K562 (cell line): ENCODE data around the gene SPIB. TPM values are rescaled to one million over a fixed set of nuclear protein-coding genes. Genes with fewer than 3 reads are reported as not detected.
A peak's percentile ranks its signal among the peaks of the same experiment; 100 is the strongest.

ENCODE experiments used
- ATAC-seq: fragments of 200-7000 bp; cut with Tn5 transposase; 3 replicates; pipeline ENCODE4 v1.9.1; 2020; ENCODE audit warnings: moderate library complexity
- BruUV-seq: library from RNA; stranded (reverse); fragments of 400-500 nt; replicated peaks from 2 replicates; lab custom pipeline; 2021; lab: Mats Ljungman, UMichigan
- CTCF ChIA-PET: fragments of 300-600 bp; formaldehyde crosslinking; extraction: SDS; loops from one replicate; lab custom pipeline; 2021; ENCODE audit warnings: low intra/inter-chr PET ratio; lab: Yijun Ruan, JAX
- POLR2A ChIA-PET: fragments of 300-600, 350-650 bp; sonication (Branson Sonifier 250); formaldehyde crosslinking; extraction: SDS; loops from one replicate; lab custom pipeline; 2021; ENCODE audit warnings: antibody characterized with exemption, inconsistent platforms; lab: Yijun Ruan, JAX
- DNase-seq, 4 experiments: peaks; one replicate each; pipeline versions ENCODE4 v3.0.0 to v3.0.0-alpha.2; 2011 to 2018; ENCODE audit warnings: low spot score in 3 of 4, mixed read lengths in 3 of 4; ENCODE audit errors: extremely low read depth in 1 of 4
- FAIRE-seq: peaks from 2 replicates; lab custom pipeline; 2011; peaks lifted over from hg19 to GRCh38; lab: Jason Lieb, UNC
- H2AFZ ChIP-seq: 2 replicates; pipeline ENCODE4 v1.6.0; 2011; ENCODE audit warnings: low read depth, low read length, control low read depth, inconsistent platforms
- H3K27ac ChIP-seq: fragments of 200-600 bp; 3 replicates; pipeline ENCODE4 v1.8.0; 2011; ENCODE audit warnings: low read depth, mild to moderate bottlenecking, control low read depth, inconsistent platforms, low read length, moderate library complexity, mixed read lengths; ENCODE audit errors: extremely low read depth
- H3K27me3 ChIP-seq, 2 experiments: fragments of 300-600 bp in 1 of 2; 2 replicates in 1 of 2; 3 replicates in 1 of 2; pipeline versions ENCODE4 v1.6.0 to v1.8.0; 2011; ENCODE audit warnings: inconsistent platforms in 2 of 2, low read length in 2 of 2, mild to moderate bottlenecking in 1 of 2, mixed read lengths in 1 of 2, moderate library complexity in 1 of 2; ENCODE audit not compliant: control insufficient read depth in 2 of 2, insufficient read depth in 2 of 2
- H3K36me3 ChIP-seq: fragments of 300-600 bp; 3 replicates; pipeline ENCODE4 v1.8.0; 2011; ENCODE audit warnings: mild to moderate bottlenecking, low read length, inconsistent platforms; ENCODE audit not compliant: control insufficient read depth, insufficient read depth
- H3K4me1 ChIP-seq, 2 experiments: fragments of 200-600 bp in 1 of 2; replicated peaks in 1 of 2; 2 replicates in 1 of 2; 3 replicates in 1 of 2; pipeline versions ENCODE4 v1.5.1 to v1.8.0; 2011; ENCODE audit warnings: inconsistent platforms in 2 of 2, low read length in 2 of 2, mild to moderate bottlenecking in 1 of 2, mixed read lengths in 1 of 2, moderate library complexity in 1 of 2; ENCODE audit not compliant: control insufficient read depth in 2 of 2, insufficient read depth in 2 of 2
- H3K4me2 ChIP-seq: 2 replicates; pipeline ENCODE4 v1.6.1; 2011; ENCODE audit warnings: low read length, control low read depth, inconsistent platforms, mixed read lengths; ENCODE audit not compliant: insufficient read depth
- H3K4me3 ChIP-seq: fragments of 200-600 bp; sonication (generic), shearing (Covaris generic); 2 replicates; pipeline ENCODE4 v1.5.1; 2016; ENCODE audit warnings: control low read depth, inconsistent platforms
- H3K79me2 ChIP-seq: fragments of 200-600 bp; 3 replicates; pipeline ENCODE4 v1.8.0; 2011; ENCODE audit warnings: low read length, inconsistent platforms; ENCODE audit not compliant: control insufficient read depth, insufficient read depth
- H3K9ac ChIP-seq, 2 experiments: 2 replicates each; pipeline versions ENCODE4 v1.6.0 to v1.6.1; 2011; ENCODE audit warnings: low read depth in 2 of 2, low read length in 2 of 2, control low read depth in 1 of 2, inconsistent platforms in 1 of 2, mild to moderate bottlenecking in 1 of 2, mixed read lengths in 1 of 2; ENCODE audit not compliant: insufficient read depth in 1 of 2
- H3K9me1 ChIP-seq: one replicate; pipeline ENCODE4 v1.6.0; 2011; ENCODE audit warnings: inconsistent platforms, mild to moderate bottlenecking, low read length, moderate library complexity; ENCODE audit not compliant: control insufficient read depth, insufficient read depth
- H3K9me3 ChIP-seq: replicated peaks from 2 replicates; pipeline ENCODE4 v1.5.1; 2011; ENCODE audit warnings: low read depth, low read length, inconsistent platforms; ENCODE audit not compliant: control insufficient read depth, insufficient read depth
- H4K20me1 ChIP-seq: replicated peaks from 2 replicates; pipeline ENCODE4 v1.6.1; 2011; ENCODE audit warnings: low read length, inconsistent platforms, mixed read lengths; ENCODE audit not compliant: control insufficient read depth, insufficient read depth
- FOSL1 ChIP-seq: fragments of 200-800 bp; sonication (Bioruptor generic); conservative IDR thresholded peaks from 2 replicates; pipeline ENCODE4 v1.6.1; 2016; ENCODE audit warnings: missing genetic modification characterization, missing compliant biosample characterization
- HNRNPK ChIP-seq: fragments of 200-400 bp; formaldehyde crosslinking; IDR thresholded peaks from one replicate; pipeline ENCODE4 v1.6.1; 2018; ENCODE audit warnings: mild to moderate bottlenecking, low read depth, low read length; ENCODE audit not compliant: poor library complexity, severe bottlenecking
- MAFF ChIP-seq: IDR thresholded peaks from 2 replicates; pipeline ENCODE4 v1.6.1; 2012; ENCODE audit warnings: low read length, improper control_type of control experiment
- NCOA2 ChIP-seq, 2 experiments: fragments of 450-650 bp; IDR thresholded peaks; 2 replicates each; pipeline ENCODE4 v1.6.1; 2018; ENCODE audit warnings: mild to moderate bottlenecking in 2 of 2, moderate library complexity in 1 of 2; ENCODE audit not compliant: partially characterized antibody in 2 of 2
- NFE2L1 ChIP-seq: fragments of 450-650 bp; IDR thresholded peaks from 2 replicates; pipeline ENCODE4 v1.6.1; 2016; ENCODE audit warnings: missing genetic modification characterization, low read depth, mild to moderate bottlenecking, missing compliant biosample characterization, moderate library complexity, borderline replicate concordance
- POLR2H ChIP-seq: IDR thresholded peaks from 2 replicates; pipeline ENCODE4 v1.6.1; 2016; ENCODE audit warnings: missing genetic modification characterization, low read depth, mild to moderate bottlenecking, control low read depth, missing compliant biosample characterization, moderate library complexity
- SMAD1 ChIP-seq: fragments of 150-350 bp; IDR thresholded peaks from 2 replicates; pipeline ENCODE4 v1.6.1; 2014; ENCODE audit warnings: low read length, low read depth; ENCODE audit not compliant: partially characterized antibody
- SUPT5H ChIP-seq: fragments of 450-650 bp; IDR thresholded peaks from 2 replicates; pipeline ENCODE4 v1.6.1; 2016
- ZBTB17 ChIP-seq: fragments of 450-650 bp; formaldehyde crosslinking; IDR thresholded peaks from 2 replicates; pipeline ENCODE4 v1.4.0; 2020; ENCODE audit warnings: mild to moderate bottlenecking
- ZNF445 ChIP-seq: fragments of 250-450 bp; sonication (Bioruptor Pico); IDR thresholded peaks from 2 replicates; pipeline ENCODE4 v1.4.0; 2020; ENCODE audit warnings: low read depth, mild to moderate bottlenecking, moderate library complexity
- ZNF76 ChIP-seq: fragments of 250-450 bp; sonication (Bioruptor Pico); IDR thresholded peaks from 2 replicates; pipeline ENCODE4 v1.4.0; 2020; ENCODE audit warnings: mild to moderate bottlenecking, moderate library complexity, borderline replicate concordance
- WGBS: fragments of 100-300 bp; shearing (Covaris generic); methylation state at CpG from one replicate; pipeline ENCODE4 v1.1.6; 2016; ENCODE audit warnings: low coverage, mixed read lengths; ENCODE audit not compliant: insufficient coverage; ENCODE audit errors: missing lambda C conversion rate; 5-methylcytosine and 5-hydroxymethylcytosine counted together
- in situ Hi-C: fragments of 300-500 bp; cut with MboI; formaldehyde crosslinking; loops from 4 replicates; pipeline ENCODE4 v1.15.0; 2018; ENCODE audit warnings: inconsistent platforms, mixed read lengths
- intact Hi-C: fragments of 100-400 bp; cut with micrococcal nuclease; formaldehyde crosslinking; loops from 2 replicates; pipeline ENCODE4 v1.14.2; 2022
- polyA plus RNA-seq, 8 experiments: library from polyadenylated mRNA; depleted of rRNA in 4 of 8; stranded (reverse) in 5 of 8; unstranded in 3 of 8; fragments of >200 nt; fragmentation: Nextera tagmentation in 2 of 8; fragmentation: Illumina TruSeq in 1 of 8; extraction: Ambion mirVana in 2 of 8; extraction: Trizol in 1 of 8; gene quantifications; 2 replicates each; pipeline versions ENCODE4 v1.2.1 to v1.2.3, GENCODE V29; 2011 to 2014; ENCODE audit warnings: inconsistent platforms in 1 of 8, missing spikeins in 1 of 8
- total RNA-seq, 7 experiments: library from RNA; depleted of rRNA in 6 of 7; stranded (reverse); fragments of >200 nt in 6 of 7; fragmentation: Illumina TruSeq in 2 of 7; extraction: Trizol in 2 of 7; gene quantifications; 2 replicates each; pipeline versions ENCODE4 v1.2.1 to v1.2.3, GENCODE V29; 2011 to 2021; ENCODE audit warnings: low replicate concordance in 1 of 7
- TF ChIP-seq, protein P1 (sequence below): fragments of 450-650 bp; IDR thresholded peaks from 2 replicates; pipeline ENCODE4 v1.6.1; 2016; ENCODE audit warnings: antibody characterized with exemption
- TF ChIP-seq, protein P2 (sequence below): fragments of 250-450 bp; sonication (Bioruptor Pico); IDR thresholded peaks from 2 replicates; pipeline ENCODE4 v1.8.0; 2021; ENCODE audit warnings: moderate library complexity, mild to moderate bottlenecking, inconsistent platforms
- TF ChIP-seq, protein P3 (sequence below): sonication (generic); formaldehyde crosslinking; IDR thresholded peaks from 2 replicates; pipeline ENCODE4 v1.9.0; 2022; ENCODE audit warnings: mild to moderate bottlenecking, missing genetic modification reagents
- TF ChIP-seq, protein P4 (sequence below): fragments of 250-450 bp; sonication (Bioruptor Pico); IDR thresholded peaks from 2 replicates; pipeline ENCODE4 v1.8.0; 2022; ENCODE audit warnings: moderate library complexity, mild to moderate bottlenecking, inconsistent platforms

The SPIB gene
- total and polyA plus RNA-seq, 9 of the 15 experiments (the other 6 are each of a cell fraction or from before 2014, with no cell fraction given) = 0.06 to 1.0 (median 0.43) TPM; not detected in 1

DNA sequence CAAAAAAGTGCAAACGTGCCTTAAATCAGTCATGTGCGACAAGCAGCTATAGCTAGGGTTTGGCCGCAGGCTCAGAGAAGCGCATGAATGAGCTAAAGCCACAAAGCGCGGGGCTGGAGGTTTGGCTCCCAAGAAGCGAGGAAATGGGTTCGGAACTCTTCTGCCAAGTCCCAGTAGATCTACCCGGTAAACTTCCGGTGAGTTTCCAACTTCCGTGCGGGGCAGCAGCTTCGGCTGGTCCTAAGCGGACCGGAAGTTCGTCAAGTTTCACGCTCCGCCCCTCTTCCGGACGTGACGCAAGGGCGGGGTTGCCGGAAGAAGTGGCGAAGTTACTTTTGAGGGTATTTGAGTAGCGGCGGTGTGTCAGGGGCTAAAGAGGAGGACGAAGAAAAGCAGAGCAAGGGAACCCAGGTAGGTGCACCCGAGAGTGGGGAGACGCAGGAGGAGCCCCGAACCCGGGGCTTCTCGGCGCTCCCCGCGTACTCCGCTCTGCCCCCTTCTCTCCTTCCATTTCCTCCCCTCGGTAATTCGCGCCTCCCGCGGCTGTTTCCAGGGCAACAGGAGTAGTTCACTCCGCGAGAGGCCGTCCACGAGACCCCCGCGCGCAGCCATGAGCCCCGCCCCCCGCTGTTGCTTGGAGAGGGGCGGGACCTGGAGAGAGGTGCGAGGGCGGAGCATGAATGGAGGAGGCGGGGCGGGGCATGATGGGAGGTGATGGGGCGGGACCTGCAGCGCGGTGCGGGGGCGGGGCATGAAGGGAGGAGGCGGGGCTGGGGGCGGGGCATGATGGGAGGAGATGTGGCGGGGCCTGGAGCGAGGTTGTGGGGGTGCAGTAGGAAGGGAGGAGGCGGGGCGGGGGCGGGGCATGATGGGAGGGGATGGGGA, 42.3 kb upstream of the SPIB start, which contains the start of gene NR1H2:
Gene NR1H2 (plus strand): TSS at position 292 of the 885 bp plus-strand sequence. CDS start 1,149 bp downstream, outside the sequence.
- ChIA-PET CTCF (no interaction called here), POLR2A (interaction anchor here (0.6 to 3.7 kb wide), 13 partner anchors 8 to 1621 kb away, joined by 3 to 29 read pairs (median 4); partner anchors contain the start of genes NAPSA and POLD1)
- peak; percentile 97 for FAIRE-seq
- Histone ChIP-seq H3K27me3 (no peaks in the 10 kb centered on the region), H2AFZ (peak within 1 kb of the TSS; percentile 54), H4K20me1 (peaks cover 2% of the 10 kb centered on the region), H3K4me1 (peaks cover 34 to 55% of the 10 kb centered on the region in 2 experiments), H3K9ac (peak within 1 kb of the TSS; percentile 96 to 100), H3K27ac (peak within 1 kb of the TSS; percentile 100), H3K36me3 (peaks cover 41% of the 10 kb centered on the region; the same call in 2 of the 3 replicates), H3K79me2 (peaks cover 29% of the 10 kb centered on the region), H3K9me1 (no peaks in the 10 kb centered on the region), H3K4me3 (peak within 1 kb of the TSS; percentile 85), H3K9me3 (no peaks in the 10 kb centered on the region), H3K4me2 (peak within 1 kb of the TSS; percentile 86)
- ATAC-seq = peak; percentile 77
- BruUV-seq = no TSS peak
- under 1% methylated on average over 41 of the region's 67 CpGs for WGBS
- DNase-seq = peak; percentile 83 to 99 (median 90)
- intact Hi-C loops (loop anchor here (5.0 kb wide), 1 partner anchor 281 kb away; no protein-coding TSS in a partner anchor), in situ Hi-C loops (no loop called here)
- TF ChIP-seq MAFF (no peak), SMAD1 (peak; percentile 75), NCOA2 (IDR thresholded peaks at IDR 0.05; ENCODE audit: partially characterized antibody in 2 of 2) (no peak), ZNF445 (no peak), POLR2H (tag) (peak; percentile 89), NFE2L1 (tag) (no peak), ZNF76 (peak; percentile 85; the same call in 1 of the 2 replicates), ZBTB17 (CRISPR knock-in tag) (peak; percentile 77; the same call in 1 of the 2 replicates), HNRNPK (no peak), SUPT5H (peak; percentile 88), FOSL1 (no peak; the same call in 1 of the 2 replicates)
- TF ChIP-seq, protein P1, sequence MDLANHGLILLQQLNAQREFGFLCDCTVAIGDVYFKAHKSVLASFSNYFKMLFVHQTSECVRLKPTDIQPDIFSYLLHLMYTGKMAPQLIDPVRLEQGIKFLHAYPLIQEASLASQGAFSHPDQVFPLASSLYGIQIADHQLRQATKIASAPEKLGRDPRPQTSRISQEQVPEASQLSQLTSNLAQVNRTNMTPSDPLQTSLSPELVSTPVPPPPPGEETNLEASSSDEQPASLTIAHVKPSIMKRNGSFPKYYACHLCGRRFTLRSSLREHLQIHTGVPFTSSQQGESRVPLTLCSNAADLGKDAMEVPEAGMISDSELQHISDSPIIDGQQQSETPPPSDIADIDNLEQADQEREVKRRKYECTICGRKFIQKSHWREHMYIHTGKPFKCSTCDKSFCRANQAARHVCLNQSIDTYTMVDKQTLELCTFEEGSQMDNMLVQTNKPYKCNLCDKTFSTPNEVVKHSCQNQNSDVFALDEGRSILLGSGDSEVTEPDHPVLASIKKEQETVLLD = 0 out of 2 replicates have a peak, but pooled peaks have one; percentile 14
- TF ChIP-seq, protein P2, sequence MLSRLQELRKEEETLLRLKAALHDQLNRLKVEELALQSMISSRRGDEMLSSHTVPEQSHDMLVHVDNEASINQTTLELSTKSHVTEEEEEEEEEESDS (CRISPR knock-in tag) = no peak
- TF ChIP-seq, protein P3, sequence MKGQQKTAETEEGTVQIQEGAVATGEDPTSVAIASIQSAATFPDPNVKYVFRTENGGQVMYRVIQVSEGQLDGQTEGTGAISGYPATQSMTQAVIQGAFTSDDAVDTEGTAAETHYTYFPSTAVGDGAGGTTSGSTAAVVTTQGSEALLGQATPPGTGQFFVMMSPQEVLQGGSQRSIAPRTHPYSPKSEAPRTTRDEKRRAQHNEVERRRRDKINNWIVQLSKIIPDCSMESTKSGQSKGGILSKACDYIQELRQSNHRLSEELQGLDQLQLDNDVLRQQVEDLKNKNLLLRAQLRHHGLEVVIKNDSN = no peak
- TF ChIP-seq, protein P4, sequence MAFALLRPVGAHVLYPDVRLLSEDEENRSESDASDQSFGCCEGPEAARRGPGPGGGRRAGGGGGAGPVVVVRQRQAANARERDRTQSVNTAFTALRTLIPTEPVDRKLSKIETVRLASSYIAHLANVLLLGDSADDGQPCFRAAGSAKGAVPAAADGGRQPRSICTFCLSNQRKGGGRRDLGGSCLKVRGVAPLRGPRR (CRISPR knock-in tag) = no peak
